ENCODE measurements around the gene CREB5. TPM values are rescaled to one million over a fixed set of nuclear protein-coding genes. Genes with fewer than 3 reads are reported as not detected.

Gene CREB5
- total and polyA plus RNA-seq, 2 donors from 2014 or later: 3.4 to 27.2 TPM

- Histone ChIP-seq H3K27me3 (ENCODE audit: control insufficient read depth, insufficient read depth, low read length) (no peaks in the 10 kb centered on the region), H3K27ac (ENCODE audit: low read depth in 2 of 2, low read length in 2 of 2) (no peak overlapping the region), H3K9me3 (ENCODE audit: control insufficient read depth in 2 of 3, insufficient read depth in 1 of 3, low read length in 3 of 3) (no peaks in the 10 kb centered on the region), H3K36me3 (ENCODE audit: control insufficient read depth in 2 of 3, insufficient read depth in 3 of 3, low read length in 3 of 3) (no peaks in the 10 kb centered on the region), H3K4me3 (ENCODE audit: low read length in 3 of 3) (no peak overlapping the region), H3K4me1 (ENCODE audit: control insufficient read depth in 2 of 3, insufficient read depth in 2 of 3, low read depth in 1 of 3, low read length in 3 of 3) (no peaks in the 10 kb centered on the region), H3K9ac (ENCODE audit: low read length in 3 of 3) (no peak overlapping the region)
- FAIRE-seq: no peak
- DNase-seq: no peak
- TF ChIP-seq CTCF (IDR thresholded peaks at IDR 0.05; ENCODE audit: borderline replicate concordance, extremely low read depth, insufficient read depth): no peak
- intact Hi-C loops (cut with DNase I): no loop called here
Observed at GRCh38 chr7:28811701-28812430, 399.5 kb downstream of the CREB5 start.

- no peak overlapping the region for H3K9ac ChIP-seq (ENCODE audit: low read length in 3 of 3)
- TF ChIP-seq CTCF (IDR thresholded peaks at IDR 0.05; ENCODE audit: borderline replicate concordance, extremely low read depth, insufficient read depth): no peak
- DNase-seq (no peak), FAIRE-seq (no peak)
- no peak overlapping the region for H3K4me3 ChIP-seq (ENCODE audit: low read length in 3 of 3)
- H3K4me1 ChIP-seq (ENCODE audit: control insufficient read depth in 2 of 3, insufficient read depth in 2 of 3, low read depth in 1 of 3, low read length in 3 of 3): no peaks in the 10 kb centered on the region
- no peaks in the 10 kb centered on the region for H3K27me3 ChIP-seq (ENCODE audit: control insufficient read depth, insufficient read depth, low read length)
- intact Hi-C loops (cut with DNase I): no loop called here
- H3K27ac ChIP-seq (ENCODE audit: low read depth in 2 of 2, low read length in 2 of 2): no peak overlapping the region
- H3K36me3 ChIP-seq (ENCODE audit: control insufficient read depth in 2 of 3, insufficient read depth in 3 of 3, low read length in 3 of 3): no peaks in the 10 kb centered on the region
- H3K9me3 ChIP-seq (ENCODE audit: control insufficient read depth in 2 of 3, insufficient read depth in 1 of 3, low read length in 3 of 3): no peaks in the 10 kb centered on the region
Observed at GRCh38 chr7:28812616-28813015, 400.3 kb downstream of the CREB5 start.

- Histone ChIP-seq H3K4me1 (ENCODE audit: control insufficient read depth in 2 of 3, insufficient read depth in 2 of 3, low read depth in 1 of 3, low read length in 3 of 3) (no peaks in the 10 kb centered on the region), H3K4me3 (ENCODE audit: low read length in 3 of 3) (no peak overlapping the region), H3K27ac (ENCODE audit: low read depth in 2 of 2, low read length in 2 of 2) (no peak overlapping the region), H3K27me3 (ENCODE audit: control insufficient read depth, insufficient read depth, low read length) (no peaks in the 10 kb centered on the region), H3K9me3 (ENCODE audit: control insufficient read depth in 2 of 3, insufficient read depth in 1 of 3, low read length in 3 of 3) (no peaks in the 10 kb centered on the region), H3K9ac (ENCODE audit: low read length in 3 of 3) (no peak overlapping the region), H3K36me3 (ENCODE audit: control insufficient read depth in 2 of 3, insufficient read depth in 3 of 3, low read length in 3 of 3) (no peaks in the 10 kb centered on the region)
- intact Hi-C loops (cut with DNase I): no loop called here
- no peak for TF ChIP-seq CTCF (IDR thresholded peaks at IDR 0.05; ENCODE audit: borderline replicate concordance, extremely low read depth, insufficient read depth)
- DNase-seq (peak in 1 of 5 donors; percentile 20), FAIRE-seq (no peak)
Observed at GRCh38 chr7:28813243-28813962, 401.1 kb downstream of the CREB5 start.
